Right ventricle myocardium inferior (tissue), 1 donor: ENCODE results near the gene PGGT1B. TPM values are rescaled to one million over a fixed set of nuclear protein-coding genes. Genes with fewer than 3 reads are reported as not detected.
"Not testable (repeated sequence)": the region's sequence is repeated elsewhere in the genome, so short reads cannot be mapped to it uniquely, and the experiment has no call there.

Experiments
- ATAC-seq: fragments of 200-7000 bp; cut with Tn5 transposase; one replicate; pipeline ENCODE4 v1.9.1; 2020; ENCODE audit warnings: mild to moderate bottlenecking, moderate library complexity
- DNase-seq: peaks from one replicate; pipeline ENCODE4 v3.0.0; 2021; ENCODE audit errors: missing footprints
- intact Hi-C: fragments of 100-400 bp; cut with DNase I; formaldehyde crosslinking; loops from one replicate; pipeline ENCODE4 v1.11.0; 2022
- total RNA-seq: library from RNA; stranded (reverse); fragmentation: NEBNext Ultra II Directional; extraction: Animal tissue kit (Norgen Biotek cat#: 25700); gene quantifications from one replicate; pipeline ENCODE4 v1.2.1, GENCODE V29; 2021
- donor health status: DM: no; HTN: yes; CAD: no; lungs with severe emphysema.

The PGGT1B gene
- total RNA-seq, 1 donor from 2014 or later, result 27.0 TPM

DNA sequence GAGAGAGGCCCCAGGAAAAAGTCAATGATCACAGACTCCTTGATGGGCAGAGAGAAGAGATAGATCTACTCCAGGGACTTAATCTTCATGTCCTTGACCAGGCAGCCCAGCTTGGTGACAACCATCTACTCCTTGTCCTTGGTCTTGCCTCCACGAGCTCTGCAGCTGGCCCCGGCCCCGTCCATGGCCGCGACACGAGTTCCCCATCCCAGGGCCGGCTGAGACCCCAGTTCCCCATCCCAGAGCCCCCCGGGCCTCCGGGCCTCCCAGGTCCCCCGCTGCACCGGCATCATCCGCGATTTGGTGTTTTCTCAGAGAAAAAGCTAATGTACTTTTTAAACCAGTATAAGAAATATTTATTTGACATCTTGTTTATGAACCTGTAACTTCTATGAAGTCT lies 2.5 kb upstream of the PGGT1B start:
- DNase-seq (peak; percentile 57), ATAC-seq (no peak)
- intact Hi-C loops, result no loop called here

DNA sequence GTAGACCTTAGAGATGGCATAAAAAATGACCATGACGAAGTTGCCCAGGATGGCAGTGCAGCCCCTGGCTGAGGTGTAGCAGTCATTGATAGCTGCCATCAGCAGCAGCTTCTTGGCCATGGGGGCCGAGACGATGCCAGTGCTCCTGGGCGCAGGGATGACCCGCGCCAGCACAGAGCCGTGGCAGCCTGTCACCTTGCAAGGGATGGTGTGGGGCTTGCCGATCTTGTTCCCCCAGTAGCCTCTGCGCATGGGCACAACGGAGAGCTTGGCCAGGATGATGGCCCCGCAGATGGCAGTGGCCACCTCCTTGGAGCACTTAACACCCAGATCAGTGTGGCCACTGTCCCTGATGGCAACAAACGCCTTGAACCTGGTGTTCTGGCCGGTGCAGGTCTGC lies 2.1 kb upstream of the PGGT1B start:
- intact Hi-C loops, result no loop called here
- DNase-seq (peak; percentile 59), ATAC-seq (no peak)

DNA sequence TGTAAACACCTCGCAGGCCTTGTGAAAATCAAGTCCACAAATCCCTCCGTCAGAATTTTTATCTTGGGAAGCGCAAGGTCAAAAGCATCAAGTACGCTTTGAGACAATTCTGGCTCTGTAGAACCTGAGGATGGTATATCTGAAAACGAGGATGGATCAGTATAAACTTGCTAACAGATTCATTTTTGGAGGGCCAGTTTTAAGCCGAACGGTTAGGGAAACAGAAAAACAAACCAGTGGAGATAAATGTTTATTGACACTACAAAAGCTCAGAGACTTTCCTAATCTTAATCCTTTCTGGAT lies 352 bp upstream of the PGGT1B start:
- ATAC-seq (no peak), DNase-seq (no peak)
- intact Hi-C loops, result no loop called here

DNA sequence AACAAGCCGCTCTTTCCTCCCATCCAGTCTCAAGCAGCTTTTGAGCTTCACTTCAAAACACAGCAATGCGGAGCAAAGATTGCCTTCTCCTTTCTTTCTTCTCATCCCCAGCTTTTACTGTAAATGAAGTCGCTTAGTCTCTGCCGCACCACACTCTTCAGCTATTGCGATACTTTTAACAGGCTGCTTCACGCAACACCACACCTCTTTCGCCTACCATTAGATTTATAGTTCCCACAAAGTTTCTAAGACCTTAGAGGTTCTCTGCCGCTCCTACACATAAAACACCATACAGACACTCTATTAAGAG lies 711 bp downstream of the PGGT1B start:
- DNase-seq (no peak), ATAC-seq (peak; percentile 8)
- intact Hi-C loops, result no loop called here

DNA sequence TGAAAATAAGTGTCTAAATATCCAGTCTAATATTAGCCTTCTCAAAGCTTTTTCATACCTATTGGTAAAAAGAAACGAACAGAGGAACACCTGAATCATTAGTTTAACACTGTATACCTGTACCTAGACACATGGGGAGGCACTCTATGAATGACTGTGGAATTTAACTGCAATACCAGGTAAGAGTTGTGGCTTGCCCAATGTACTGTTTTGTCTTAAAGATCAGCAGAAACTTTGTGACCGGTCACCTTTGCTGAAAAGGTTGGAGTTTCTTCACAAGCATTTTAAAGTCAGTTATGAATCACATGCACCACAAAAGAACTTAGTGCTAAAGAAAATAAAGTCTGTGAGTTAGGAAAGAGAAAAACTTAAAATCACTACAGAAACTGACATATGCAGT lies 2.4 kb downstream of the PGGT1B start:
- DNase-seq (no peak), ATAC-seq (no peak)
- intact Hi-C loops, result no loop called here

DNA sequence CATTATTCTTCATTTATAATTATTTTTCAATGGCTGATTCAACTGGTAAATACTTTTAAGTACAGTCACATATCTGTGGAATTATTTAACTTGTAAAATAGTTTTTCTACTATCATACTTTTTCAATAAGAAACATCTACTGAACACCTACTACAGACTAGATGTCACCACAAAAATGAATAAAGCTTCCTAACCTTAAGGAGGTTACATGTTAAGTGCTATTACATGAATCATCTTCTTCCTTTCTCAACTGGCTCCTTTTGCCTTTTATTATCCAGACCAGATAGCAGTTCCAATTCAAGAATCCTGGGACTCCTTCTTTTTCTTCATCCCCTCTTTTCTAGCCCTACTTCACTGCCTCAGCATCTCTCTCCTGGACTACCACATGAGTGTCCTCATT lies 4.7 kb downstream of the PGGT1B start:
- intact Hi-C loops, result no loop called here
- DNase-seq, result no peak
- no peak for ATAC-seq

DNA sequence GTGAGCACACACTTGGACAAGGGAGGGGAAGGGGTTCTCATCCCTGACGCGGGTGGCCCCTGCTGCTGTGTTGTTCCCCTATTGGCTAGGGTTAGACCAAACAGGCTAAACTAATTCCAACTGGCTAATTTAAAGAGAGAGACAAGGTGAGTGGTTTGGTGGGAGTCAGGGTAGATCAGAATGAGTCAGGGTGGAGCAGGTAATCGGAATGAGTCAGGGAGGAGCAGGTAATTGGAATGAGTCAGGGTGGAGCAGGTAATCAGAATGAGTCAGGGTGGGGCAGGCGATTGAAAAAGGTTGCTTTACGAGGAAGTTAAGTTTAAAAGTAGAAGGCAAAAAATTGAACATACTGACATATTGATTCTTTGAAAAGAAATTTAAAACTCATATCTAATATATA lies 13.3 kb downstream of the PGGT1B start:
- intact Hi-C loops, ATAC-seq, DNase-seq: not testable (repeated sequence)

DNA sequence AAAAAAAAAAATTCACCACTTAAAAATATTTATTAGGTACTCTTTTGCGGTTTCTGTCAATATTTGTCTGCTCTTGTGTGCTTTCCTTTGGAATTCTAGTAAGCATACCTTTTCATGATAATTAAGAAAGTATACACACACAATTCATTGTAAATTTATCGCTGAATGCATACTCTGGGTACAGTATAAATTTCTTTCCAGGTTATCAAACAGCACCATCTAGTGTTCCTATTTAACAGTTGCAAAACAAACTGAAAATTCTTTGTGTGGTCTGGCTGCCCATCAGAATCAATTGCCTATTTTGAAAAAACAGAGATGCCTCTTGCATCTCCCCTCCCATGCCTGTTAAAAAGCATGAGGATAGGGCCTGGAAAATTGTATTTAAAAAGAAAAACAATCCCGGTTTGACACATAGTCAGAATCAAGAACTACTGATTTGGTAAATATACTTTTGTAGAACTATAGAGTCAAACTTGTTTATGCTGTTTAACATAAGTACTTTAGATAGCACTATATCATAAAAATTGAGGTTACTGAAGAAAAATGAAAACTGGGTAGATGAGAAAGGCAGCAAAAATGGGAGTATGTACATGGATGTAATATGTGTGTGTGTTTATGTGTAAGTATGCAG lies 16.2 kb downstream of the PGGT1B start:
- no peak for ATAC-seq
- DNase-seq, result no peak
- intact Hi-C loops, result no loop called here

DNA sequence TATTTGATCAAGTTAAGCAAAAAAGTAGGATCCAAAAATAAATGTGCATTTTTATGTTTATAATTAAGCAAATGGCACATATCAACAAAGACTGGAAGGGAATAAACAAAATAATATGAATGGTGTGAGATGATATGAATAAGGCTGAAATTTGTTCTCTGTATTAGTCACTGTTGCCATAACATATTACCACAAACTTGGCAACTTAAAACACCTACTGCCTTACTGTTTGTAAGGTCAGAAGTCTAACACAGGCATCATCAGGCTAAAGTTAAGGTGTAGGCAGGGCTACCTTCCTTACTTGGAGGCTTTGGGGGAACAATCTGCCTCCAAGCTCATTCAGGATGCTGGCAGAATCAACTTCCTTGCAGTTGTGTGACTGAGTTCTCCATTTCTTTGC lies 19.3 kb downstream of the PGGT1B start:
- intact Hi-C loops, result no loop called here
- no peak for ATAC-seq

DNA sequence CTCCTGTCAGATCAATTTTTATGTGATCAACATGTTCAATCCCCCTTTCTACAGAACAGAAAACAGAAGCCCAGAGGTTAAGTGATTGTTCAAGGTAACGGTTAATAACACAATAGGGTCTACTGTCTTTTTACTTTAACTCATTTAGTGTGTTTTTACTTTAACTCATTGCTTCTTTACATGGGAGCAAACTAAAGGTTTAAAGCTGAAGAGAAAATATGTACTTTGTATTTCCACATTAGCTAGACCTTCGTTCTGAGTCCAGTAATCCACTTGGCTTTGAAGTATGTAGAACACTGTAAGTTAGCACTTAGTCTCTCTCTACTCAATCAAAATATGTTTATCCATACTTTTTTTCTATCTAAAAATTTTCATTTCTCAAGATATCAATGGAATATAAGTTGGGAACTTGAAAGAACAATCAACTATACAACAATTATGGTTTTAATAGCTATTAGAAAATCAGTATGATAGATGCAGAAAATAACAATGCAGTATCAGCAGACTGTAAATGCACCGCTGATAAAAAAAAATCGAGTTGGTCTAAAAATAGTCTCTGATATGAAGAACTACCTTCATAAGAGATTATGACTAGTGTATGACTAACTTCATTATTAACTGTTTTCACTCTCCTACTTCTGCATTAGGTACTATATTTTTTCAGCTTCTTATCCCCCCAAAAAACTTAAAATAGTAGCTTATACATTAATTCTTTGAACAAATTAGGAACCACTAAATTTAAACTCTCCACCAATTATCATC lies 20.6 kb downstream of the PGGT1B start:
- intact Hi-C loops, result no loop called here
- no peak for ATAC-seq
- DNase-seq, result no peak

More for the DNA sequence above, 19.3 kb downstream of the PGGT1B start:
- DNase-seq, result no peak

DNA sequence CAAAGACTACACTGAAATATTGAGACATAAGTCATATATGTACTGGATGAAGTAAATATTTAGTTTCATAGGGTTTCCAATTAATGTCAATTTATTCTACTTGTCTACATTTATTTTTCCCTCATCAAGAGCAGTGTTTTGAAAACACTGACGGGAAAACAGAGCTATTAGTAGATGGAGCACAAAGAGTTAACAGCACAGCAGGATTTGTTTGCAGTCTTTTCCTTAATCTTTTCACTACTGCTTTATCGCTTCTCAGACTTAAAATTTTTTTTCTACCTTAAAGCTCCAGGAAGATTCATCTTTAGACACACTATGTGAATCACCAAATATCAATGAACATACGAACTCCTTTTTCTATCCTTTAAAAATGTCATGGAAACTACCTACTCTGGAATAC lies 25.6 kb downstream of the PGGT1B start:
- no peak for ATAC-seq
- no peak for DNase-seq
- intact Hi-C loops, result no loop called here

DNA sequence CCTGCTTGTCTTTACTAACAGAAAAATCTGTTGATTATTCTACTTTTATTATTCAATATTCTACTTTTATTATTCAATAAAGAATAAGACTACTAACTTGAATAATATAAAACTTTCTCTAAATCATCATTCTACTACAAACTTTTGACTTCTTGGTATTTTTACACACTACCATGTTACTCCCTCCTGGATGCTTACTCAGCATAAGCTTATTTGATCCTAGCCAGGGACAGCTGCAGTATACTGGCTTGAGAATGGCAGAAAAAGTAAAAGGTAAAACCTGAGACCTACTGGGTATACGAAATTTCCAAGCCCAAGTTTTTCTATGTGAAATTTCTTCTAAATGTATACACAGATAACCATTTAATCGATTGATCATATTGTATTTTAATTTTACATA lies 26.1 kb downstream of the PGGT1B start:
- ATAC-seq, result no peak
- no peak for DNase-seq
- intact Hi-C loops, result no loop called here

DNA sequence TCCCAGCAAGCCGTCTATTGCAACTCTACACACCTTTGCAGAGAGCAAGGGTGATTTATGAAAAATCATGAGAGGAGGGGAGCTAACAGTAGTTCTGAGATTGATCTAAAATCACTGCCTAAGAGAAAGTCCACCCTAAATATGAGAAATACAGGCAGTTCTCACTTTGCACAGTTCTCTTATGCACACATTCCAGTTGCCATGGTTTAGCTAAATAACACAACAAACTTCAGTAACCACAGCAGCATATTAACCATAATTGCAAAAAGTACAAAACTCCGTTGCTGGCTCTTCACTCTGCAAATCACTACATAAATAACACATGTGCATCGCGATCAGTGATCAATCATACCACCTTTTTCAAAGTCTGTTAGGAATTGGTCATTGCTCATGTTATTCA lies 31.1 kb downstream of the PGGT1B start:
- intact Hi-C loops, result no loop called here
- no peak for DNase-seq
- ATAC-seq, result no peak

DNA sequence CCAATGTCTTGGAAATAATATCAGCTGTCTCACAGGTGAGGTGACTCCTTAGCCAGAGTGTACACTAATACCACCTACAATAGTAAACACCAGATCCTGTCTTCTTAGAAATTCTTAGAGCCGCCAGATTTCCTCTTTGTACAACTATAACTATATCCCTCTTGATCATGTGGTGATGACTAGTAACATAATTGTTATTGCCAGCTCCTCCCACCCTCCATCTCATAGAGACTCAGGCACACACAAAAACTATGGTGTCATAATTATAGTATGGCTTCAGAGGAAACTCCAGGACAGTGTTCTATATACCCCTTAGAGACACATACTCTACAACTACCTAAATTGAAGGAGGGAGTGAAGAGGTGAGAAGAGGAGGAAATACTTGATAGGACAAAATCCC lies 33.1 kb downstream of the PGGT1B start:
- DNase-seq (no peak), ATAC-seq (no peak)
- intact Hi-C loops, result no loop called here

DNA sequence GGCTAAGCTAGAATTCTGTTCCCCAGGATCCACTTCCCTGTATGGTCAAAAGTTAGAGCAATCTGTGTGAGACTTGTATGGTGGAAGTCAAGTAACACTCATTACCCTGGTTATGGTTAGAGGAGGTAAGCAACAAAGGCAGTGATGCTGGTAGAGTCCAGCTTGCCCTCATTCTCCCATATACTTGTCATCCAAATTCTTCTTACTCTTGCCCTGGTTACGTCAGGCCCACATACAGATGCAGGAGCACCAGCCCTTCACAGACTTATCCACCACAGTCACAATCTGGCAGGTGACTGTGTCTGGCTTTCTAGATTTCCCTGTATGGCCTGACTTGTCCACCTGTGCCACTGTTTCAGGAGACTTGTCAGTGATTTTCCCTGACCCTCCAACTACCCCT lies 35.4 kb downstream of the PGGT1B start:
- DNase-seq, result no peak
- no peak for ATAC-seq
- intact Hi-C loops, result no loop called here

DNA sequence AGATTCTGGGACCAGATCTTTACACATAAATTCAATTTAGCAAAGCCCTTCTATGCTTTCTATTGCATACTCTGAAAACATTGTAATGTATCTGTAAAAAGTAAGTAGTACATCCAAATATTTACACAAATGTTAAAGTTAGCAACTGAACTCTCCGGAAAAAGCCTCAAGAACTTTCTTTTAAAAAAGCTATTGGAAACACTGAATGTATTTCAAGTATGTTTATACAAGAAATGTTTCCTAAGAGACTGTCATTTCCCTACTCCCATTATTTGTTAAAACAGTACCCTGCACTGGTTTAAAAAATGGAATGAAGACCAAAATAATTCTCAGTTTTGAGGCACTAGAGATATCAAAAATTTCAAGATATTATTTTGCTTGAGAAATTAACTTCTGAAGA lies 48.1 kb downstream of the PGGT1B start:
- no peak for DNase-seq
- no peak for ATAC-seq
- intact Hi-C loops, result no loop called here

DNA sequence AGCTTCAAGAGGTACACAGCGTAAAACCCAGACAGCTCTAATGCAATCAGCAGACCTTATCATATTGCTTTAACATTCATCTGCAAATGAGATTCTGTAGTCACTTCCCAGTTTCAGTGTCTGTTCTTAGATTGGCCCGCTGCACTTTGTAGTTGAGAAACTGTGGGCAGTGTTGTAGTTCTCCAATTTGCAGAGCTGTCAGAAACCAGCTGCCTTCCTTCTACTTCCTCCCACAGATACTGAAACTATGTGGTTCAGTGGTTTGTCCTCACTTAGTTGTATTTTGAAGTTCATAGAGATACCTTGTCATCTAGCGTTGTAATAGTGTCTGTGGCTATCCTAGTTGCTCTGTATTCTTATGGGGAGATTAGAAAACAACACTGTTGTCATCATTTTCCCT lies 53.4 kb downstream of the PGGT1B start:
- ATAC-seq (peak; percentile 72), DNase-seq (no peak)
- intact Hi-C loops, result no loop called here

DNA sequence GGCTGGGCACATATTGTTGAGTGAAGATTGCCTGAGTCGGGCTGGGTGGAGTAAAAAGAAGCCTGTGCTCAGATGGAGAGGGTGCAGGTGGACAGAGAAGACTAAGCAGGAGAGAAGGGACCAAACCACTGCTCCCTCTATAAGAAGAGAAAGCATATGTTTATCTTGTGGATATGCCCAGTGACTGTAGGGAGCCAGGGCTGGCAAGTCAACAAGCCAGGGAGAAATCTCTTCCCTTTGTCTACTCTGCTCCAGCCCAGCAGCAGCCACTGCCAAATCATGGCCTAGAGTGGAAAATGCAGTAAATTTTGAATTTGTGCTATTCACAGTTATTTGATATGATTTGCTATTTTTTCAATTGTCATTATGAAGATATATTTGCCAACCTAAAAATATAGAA lies 59.7 kb downstream of the PGGT1B start:
- ATAC-seq (no peak), DNase-seq (no peak)
- intact Hi-C loops, result no loop called here

DNA sequence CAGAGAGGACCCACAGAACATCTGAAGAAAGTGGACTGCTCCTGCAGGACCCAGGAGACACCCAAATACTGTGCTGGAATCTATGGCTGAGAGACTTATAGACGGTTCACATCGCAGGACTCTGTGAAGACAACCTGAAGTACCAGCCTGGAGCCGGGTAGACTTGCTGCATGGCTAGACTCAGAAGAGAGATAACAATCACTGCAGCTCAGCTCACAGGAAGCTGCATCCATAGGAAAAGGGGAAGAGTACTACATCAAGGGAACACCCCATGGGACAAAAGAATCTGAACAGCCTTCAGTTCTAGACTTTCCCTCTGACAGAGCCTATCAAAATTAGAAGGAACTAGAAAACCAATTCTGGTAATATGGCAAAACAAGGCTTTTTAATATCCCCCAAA lies 66.5 kb downstream of the PGGT1B start:
- intact Hi-C loops, result no loop called here
- ATAC-seq (no peak), DNase-seq (no peak)

DNA sequence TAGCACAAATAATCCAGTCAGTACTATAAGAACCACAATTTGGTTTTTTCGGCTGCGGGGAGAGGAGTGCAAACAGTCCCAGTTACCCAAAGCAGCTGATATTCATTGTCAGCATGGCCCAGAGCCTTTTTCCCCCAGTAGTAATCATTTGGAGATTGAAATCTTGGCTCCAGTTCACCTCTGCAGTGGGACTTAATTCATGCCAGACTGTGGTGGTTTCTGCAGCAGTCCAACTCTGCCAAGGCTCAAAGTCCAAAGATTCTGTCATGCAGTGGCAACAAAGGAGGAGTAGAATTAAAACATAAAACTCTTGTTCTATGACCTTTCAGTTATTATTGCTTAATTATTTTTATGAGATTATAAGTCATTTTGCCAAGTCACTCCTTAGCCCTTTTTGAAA lies 68.0 kb downstream of the PGGT1B start:
- DNase-seq (no peak), ATAC-seq (no peak)
- intact Hi-C loops, result no loop called here

DNA sequence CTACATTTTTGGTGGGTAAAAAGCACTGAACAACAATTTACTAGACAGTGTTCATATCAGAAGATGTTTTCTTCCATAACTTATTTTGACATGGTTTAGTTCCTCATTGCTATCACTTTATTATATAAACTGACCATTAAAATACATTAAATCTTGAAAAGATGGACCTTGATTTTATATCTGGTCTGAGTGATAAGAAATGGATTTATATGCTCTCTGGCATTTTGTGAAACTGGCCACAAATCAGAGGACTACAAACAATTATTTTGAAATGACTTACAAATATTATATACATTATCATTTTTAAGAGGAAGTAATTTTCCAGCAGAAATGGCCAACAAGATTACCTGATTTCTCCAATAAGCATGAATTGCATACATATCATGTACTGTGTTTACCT lies 69.4 kb downstream of the PGGT1B start:
- DNase-seq (no peak), ATAC-seq (no peak)
- intact Hi-C loops, result no loop called here
